ENCODE data around the gene TMEM165. TPM values are rescaled to one million over a fixed set of nuclear protein-coding genes. Genes with fewer than 3 reads are reported as not detected.

TMEM165 gene
- total RNA-seq, 6 experiments from 2014 or later: 93.9 to 111 (median 96.2) TPM

GRCh38 chr4:55450566-55450965, 54.8 kb downstream of the TMEM165 start:
- Mint-ChIP-seq H3K9me3 (no peaks in the 10 kb centered on the region), H3K27me3 (ENCODE audit: insufficient read depth) (no peaks in the 10 kb centered on the region)

GRCh38 chr4:55458164-55458563, 62.4 kb downstream of the TMEM165 start:
- no peaks in the 10 kb centered on the region for H3K9me3 Mint-ChIP-seq
- DNase-seq: peak; percentile 52
- peaks cover 2% of the 10 kb centered on the region; the same call in 1 of the 2 replicates for H3K27me3 Mint-ChIP-seq (ENCODE audit: insufficient read depth)
- peak overlapping the region; percentile 74 for H3K4me3 Mint-ChIP-seq
- H3K4me1 Mint-ChIP-seq (ENCODE audit: low read depth): peaks cover 35% of the 10 kb centered on the region
- no peak for TF ChIP-seq CTCF (IDR thresholded peaks at IDR 0.05)
- peak overlapping the region; percentile 90 for H3K27ac Mint-ChIP-seq
- H3K36me3 Mint-ChIP-seq (ENCODE audit: low read depth): peaks cover 35% of the 10 kb centered on the region

More at GRCh38 chr4:55450566-55450965, 54.8 kb downstream of the TMEM165 start:
- DNase-seq: no peak
- Mint-ChIP-seq H3K27ac (no peak overlapping the region; the same call in 1 of the 2 replicates), H3K4me3 (no peak overlapping the region), H3K36me3 (ENCODE audit: low read depth) (peaks cover 40% of the 10 kb centered on the region), H3K4me1 (ENCODE audit: low read depth) (peaks cover 28% of the 10 kb centered on the region)
- no peak for TF ChIP-seq CTCF (IDR thresholded peaks at IDR 0.05)

GRCh38 chr4:55458611-55459010, 62.9 kb downstream of the TMEM165 start:
- H3K27ac Mint-ChIP-seq: peak overlapping the region; percentile 90
- peaks cover 2% of the 10 kb centered on the region; the same call in 1 of the 2 replicates for H3K27me3 Mint-ChIP-seq (ENCODE audit: insufficient read depth)
- H3K36me3 Mint-ChIP-seq (ENCODE audit: low read depth): peaks cover 35% of the 10 kb centered on the region
- TF ChIP-seq CTCF (IDR thresholded peaks at IDR 0.05): no peak
- no peak for DNase-seq
- no peaks in the 10 kb centered on the region for H3K9me3 Mint-ChIP-seq
- peaks cover 35% of the 10 kb centered on the region for H3K4me1 Mint-ChIP-seq (ENCODE audit: low read depth)
- peak overlapping the region; percentile 74 for H3K4me3 Mint-ChIP-seq

GRCh38 chr4:55466001-55466400, 70.2 kb downstream of the TMEM165 start:
- Mint-ChIP-seq H3K36me3 (ENCODE audit: low read depth) (peaks cover 32% of the 10 kb centered on the region), H3K27me3 (ENCODE audit: insufficient read depth) (no peaks in the 10 kb centered on the region), H3K27ac (no peak overlapping the region), H3K4me1 (ENCODE audit: low read depth) (peaks cover 7% of the 10 kb centered on the region), H3K9me3 (no peaks in the 10 kb centered on the region), H3K4me3 (no peak overlapping the region)
- no peak for DNase-seq
- no peak for TF ChIP-seq CTCF (IDR thresholded peaks at IDR 0.05)

GRCh38 chr4:55468724-55469123, 73.0 kb downstream of the TMEM165 start:
- DNase-seq: peak; percentile 52
- Mint-ChIP-seq H3K4me3 (no peak overlapping the region), H3K36me3 (ENCODE audit: low read depth) (peaks cover 18% of the 10 kb centered on the region), H3K9me3 (no peaks in the 10 kb centered on the region), H3K4me1 (ENCODE audit: low read depth) (peaks cover 7% of the 10 kb centered on the region), H3K27ac (no peak overlapping the region), H3K27me3 (ENCODE audit: insufficient read depth) (no peaks in the 10 kb centered on the region)
- no peak for TF ChIP-seq CTCF (IDR thresholded peaks at IDR 0.05)

- DNase-seq: no peak
- peaks cover 19% of the 10 kb centered on the region for H3K4me1 Mint-ChIP-seq (ENCODE audit: low read depth)
- no peaks in the 10 kb centered on the region for H3K27me3 Mint-ChIP-seq (ENCODE audit: insufficient read depth)
- H3K9me3 Mint-ChIP-seq: peaks cover 7% of the 10 kb centered on the region; the same call in 1 of the 2 replicates
- H3K4me3 Mint-ChIP-seq: no peak overlapping the region
- H3K36me3 Mint-ChIP-seq (ENCODE audit: low read depth): peaks cover 31% of the 10 kb centered on the region
- TF ChIP-seq CTCF (IDR thresholded peaks at IDR 0.05): no peak
- no peak overlapping the region for H3K27ac Mint-ChIP-seq
Measured at GRCh38 chr4:55469979-55470378, 74.2 kb downstream of the TMEM165 start.

Data from HFFc6 (cell line).